NCI-H187 (cell line): ENCODE results near the gene USP7.
"Not testable (repeated sequence)": the region's sequence is repeated elsewhere in the genome, so short reads cannot be mapped to it uniquely, and the experiment has no call there.

ENCODE experiments used
- DNase-seq, 2 experiments: peaks; one replicate each; lab custom pipeline; 2025; lab: John Stamatoyannopoulos, UW

USP7 gene

DNA sequence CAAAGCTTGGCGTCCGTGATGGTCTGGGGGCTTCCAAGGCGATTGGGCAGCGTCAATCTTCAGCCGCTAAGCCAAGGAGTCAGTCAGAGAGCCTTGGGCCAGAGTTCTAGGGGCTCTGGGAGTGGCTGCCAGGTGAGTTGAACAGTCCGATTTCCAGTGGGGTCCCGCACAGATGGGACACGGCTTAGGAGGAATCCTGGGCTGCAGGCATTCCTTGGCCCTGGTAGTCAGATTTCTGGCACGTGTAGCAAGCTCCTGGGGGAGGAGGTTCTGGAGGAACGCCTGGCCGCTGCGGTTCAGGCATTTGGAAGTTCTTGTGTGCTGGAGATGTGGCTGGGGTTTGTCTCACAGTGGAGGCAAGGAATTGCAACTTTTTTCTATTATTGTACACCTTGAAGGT lies 120.4 kb downstream of the USP7 start:
- not testable (repeated sequence) for DNase-seq
